HG03139 (cell line): ENCODE measurements around the gene UBE2E2.
"Not testable (repeated sequence)": the region's sequence is repeated elsewhere in the genome, so short reads cannot be mapped to it uniquely, and the experiment has no call there.

Experiments used
- ATAC-seq: cut with Tn5 transposase; IDR thresholded peaks from one replicate; pipeline ENCODE4 v1.9.1; 2021; ENCODE audit not compliant: unreplicated experiment

The UBE2E2 gene

GRCh38 chr3:23602971-23603370 is 399.8 kb downstream of the UBE2E2 start:
- ATAC-seq, result no peak

- no peak for ATAC-seq
Observed at GRCh38 chr3:23607184-23607847, 404.2 kb downstream of the UBE2E2 start.

GRCh38 chr3:23608650-23609049 is 405.5 kb downstream of the UBE2E2 start:
- no peak for ATAC-seq

GRCh38 chr3:23611737-23612295 is 408.7 kb downstream of the UBE2E2 start:
- no peak for ATAC-seq

GRCh38 chr3:23612296-23612891 is 409.3 kb downstream of the UBE2E2 start:
- no peak for ATAC-seq

- ATAC-seq, result no peak
Observed at GRCh38 chr3:23615068-23615467, 411.9 kb downstream of the UBE2E2 start.

GRCh38 chr3:23618475-23618874 is 415.3 kb downstream of the UBE2E2 start:
- ATAC-seq, result not testable (repeated sequence)

GRCh38 chr3:23619705-23620637 is 416.8 kb downstream of the UBE2E2 start:
- no peak for ATAC-seq

- no peak for ATAC-seq
Observed at GRCh38 chr3:23620638-23621015, 417.5 kb downstream of the UBE2E2 start.

GRCh38 chr3:23623844-23624243 is 420.7 kb downstream of the UBE2E2 start:
- no peak for ATAC-seq

GRCh38 chr3:23624305-23624704 is 421.2 kb downstream of the UBE2E2 start:
- no peak for ATAC-seq

GRCh38 chr3:23626442-23626841 is 423.3 kb downstream of the UBE2E2 start:
- ATAC-seq, result no peak

- ATAC-seq, result no peak
Observed at GRCh38 chr3:23629181-23629894, 426.2 kb downstream of the UBE2E2 start.

GRCh38 chr3:23633261-23633960 is 430.3 kb downstream of the UBE2E2 start:
- ATAC-seq, result no peak

- ATAC-seq, result no peak
Observed at GRCh38 chr3:23637339-23637738, 434.2 kb downstream of the UBE2E2 start.

GRCh38 chr3:23640471-23641146 is 437.5 kb downstream of the UBE2E2 start:
- ATAC-seq, result no peak
